Uterus (tissue), 4 donors: ENCODE data around the gene USP17L28. TPM values are rescaled to one million over a fixed set of nuclear protein-coding genes. Genes with fewer than 3 reads are reported as not detected.
"Not testable (repeated sequence)": the region's sequence is repeated elsewhere in the genome, so short reads cannot be mapped to it uniquely, and the experiment has no call there.

Experiments used
- DNase-seq, 2 donors: peaks; one replicate each; pipeline ENCODE4 v3.0.0-alpha.2; 2019 to 2020
- H3K27ac ChIP-seq, 2 donors: fragments of 200-600 bp; sonication (generic); 1 replicate in 1 of 2; 2 replicates in 1 of 2; pipeline ENCODE4 v1.5.1; 2016 to 2018
- H3K27me3 ChIP-seq, 2 donors: fragments of 200-600 bp; sonication (generic); one replicate each; pipeline ENCODE4 v1.5.1; 2018 to 2019; ENCODE audit warnings: control low read depth in 1 of 2
- H3K36me3 ChIP-seq, 2 donors: fragments of 200-600 bp; sonication (generic); one replicate each; pipeline ENCODE4 v1.5.1; 2019; ENCODE audit warnings: control low read depth in 1 of 2
- H3K4me1 ChIP-seq, 2 donors: fragments of 200-600 bp; sonication (generic); one replicate each; pipeline ENCODE4 v1.5.1; 2018 to 2019; ENCODE audit warnings: control low read depth in 1 of 2
- H3K4me3 ChIP-seq, 2 donors: fragments of 200-600 bp; sonication (generic); 1 replicate in 1 of 2; 2 replicates in 1 of 2; pipeline ENCODE4 v1.5.1; 2018 to 2019; ENCODE audit warnings: mild to moderate bottlenecking in 1 of 2
- H3K9me3 ChIP-seq, 2 donors: fragments of 200-600 bp; sonication (generic); one replicate each; pipeline ENCODE4 v1.5.1; 2019; ENCODE audit warnings: control low read depth in 1 of 2
- CTCF ChIP-seq, 4 experiments: fragments of 200-600 bp in 2 of 4; fragments of 450-650 bp in 2 of 4; sonication (generic) in 2 of 4; IDR thresholded peaks; one replicate each; pipeline ENCODE4 v1.5.1; 2016 to 2019; ENCODE audit warnings: antibody characterized with exemption in 4 of 4, mild to moderate bottlenecking in 2 of 4, moderate library complexity in 1 of 4
- POLR2A ChIP-seq, 2 donors: fragments of 450-650 bp; IDR thresholded peaks; one replicate each; pipeline ENCODE4 v1.6.1; 2016; ENCODE audit warnings: antibody characterized with exemption in 2 of 2, mild to moderate bottlenecking in 1 of 2, moderate library complexity in 1 of 2
- intact Hi-C: fragments of 100-400 bp; cut with DNase I; formaldehyde crosslinking; loops from one replicate; pipeline ENCODE4 v1.15.1; 2023; ENCODE audit warnings: low total_unique reads
- total RNA-seq, 4 donors: library from RNA; depleted of rRNA in 3 of 4; stranded (reverse); fragments of >200 nt in 3 of 4; gene quantifications; one replicate each; pipeline versions ENCODE4 v1.1.0 to v1.2.4, GENCODE V29; 2014 to 2023
- donor health status: DM: yes; HTN: yes; CAD: no.

USP17L28 gene
- total RNA-seq, 4 donors from 2014 or later: not detected

DNA sequence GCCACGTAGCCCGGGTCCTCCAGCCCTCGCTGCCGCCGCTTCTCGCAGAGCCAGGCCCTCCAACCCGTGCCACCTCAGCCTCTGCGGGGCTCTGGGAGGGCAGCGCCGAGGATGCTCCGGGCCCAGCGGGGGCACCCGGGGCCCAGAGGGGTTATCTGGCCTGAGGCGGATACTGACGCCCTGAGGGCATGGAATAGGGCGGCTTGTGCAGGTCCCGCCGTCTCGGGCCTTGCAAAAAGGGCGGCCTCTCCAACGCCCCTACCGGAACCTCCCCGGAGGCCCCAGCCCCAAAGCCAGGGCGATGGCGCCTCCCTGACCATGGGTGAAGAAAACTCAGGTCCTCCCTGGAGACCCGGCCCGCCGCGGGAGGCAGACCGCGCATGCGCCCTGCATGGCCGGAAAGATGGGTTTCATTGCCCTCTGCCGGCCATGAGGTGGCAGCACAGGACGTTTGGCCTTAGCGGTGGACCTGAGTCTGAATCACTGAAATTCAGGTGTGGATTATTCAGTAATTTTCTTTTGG, 32.4 kb downstream of the USP17L28 start:
- H3K27me3 ChIP-seq, H3K4me1 ChIP-seq, H3K27ac ChIP-seq, H3K36me3 ChIP-seq, intact Hi-C loops, H3K9me3 ChIP-seq: not testable (repeated sequence)
- TF ChIP-seq CTCF (IDR thresholded peaks at IDR 0.05): peak in 3 of 4 experiments; percentile 28 to 40 (median 36)
- peak overlapping the region in 1 of 2 donors; percentile 23 for H3K4me3 ChIP-seq
- peak; percentile 38 to 53 for DNase-seq

DNA sequence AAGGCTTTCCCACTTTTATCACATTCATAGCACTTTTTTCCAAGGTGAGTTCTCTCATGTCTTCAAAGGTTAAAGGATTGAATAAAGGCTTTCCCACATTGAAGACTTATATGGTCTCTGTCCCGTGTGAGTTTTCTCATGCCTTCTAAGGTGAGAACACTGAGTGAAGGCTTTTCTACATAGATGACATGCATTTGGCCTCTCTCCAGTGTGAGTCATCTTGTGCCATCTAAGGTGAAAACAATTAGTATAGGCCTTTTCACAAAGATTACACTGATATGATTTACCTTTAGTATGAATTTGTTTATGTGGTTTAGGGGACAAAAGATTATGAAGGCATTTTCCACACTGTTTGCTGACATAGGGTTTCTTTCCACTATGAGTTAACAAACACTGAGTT, 35.4 kb downstream of the USP17L28 start:
- Histone ChIP-seq H3K27ac (no peak overlapping the region), H3K27me3 (no peaks in the 10 kb centered on the region), H3K36me3 (no peaks in the 10 kb centered on the region), H3K4me1 (no peaks in the 10 kb centered on the region), H3K9me3 (no peaks in the 10 kb centered on the region), H3K4me3 (no peak overlapping the region)
- no peak for DNase-seq
- TF ChIP-seq CTCF (IDR thresholded peaks at IDR 0.05): no peak
- no peak for TF ChIP-seq POLR2A (IDR thresholded peaks at IDR 0.05)
- intact Hi-C loops: no loop called here

DNA sequence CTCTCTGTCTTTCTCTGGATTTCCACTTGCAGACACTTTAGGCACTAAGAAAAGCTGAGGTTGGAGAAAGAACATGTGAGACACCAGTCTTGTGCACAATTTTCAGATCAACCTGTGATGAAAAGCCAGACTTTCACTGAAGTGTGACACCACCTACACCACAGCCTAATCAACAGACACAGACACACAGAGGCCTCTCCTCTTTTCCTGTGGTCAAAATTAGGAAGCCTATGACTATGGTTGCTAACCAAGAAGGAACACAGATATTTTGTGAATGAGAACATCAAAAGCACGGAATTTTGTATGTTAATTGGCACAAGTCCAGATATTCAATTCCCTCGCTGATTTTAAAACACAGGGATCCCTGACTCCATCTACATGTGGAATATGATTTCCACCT, 40.3 kb downstream of the USP17L28 start:
- H3K36me3 ChIP-seq, DNase-seq, H3K27me3 ChIP-seq, intact Hi-C loops, H3K27ac ChIP-seq, H3K4me3 ChIP-seq, H3K4me1 ChIP-seq, H3K9me3 ChIP-seq: not testable (repeated sequence)

Other genes starting within 250 kb of the USP17L28 start
- not detected for gene FAM90A26, start 178.5 kb upstream of the USP17L28 start, total RNA-seq
- not detected for gene USP17L10, start 138.2 kb upstream of the USP17L28 start, total RNA-seq
- not detected for gene USP17L11, start 133.5 kb upstream of the USP17L28 start, total RNA-seq
- not detected for gene USP17L12, start 128.7 kb upstream of the USP17L28 start, total RNA-seq
- gene USP17L13, start 124.0 kb upstream of the USP17L28 start, total RNA-seq: not detected
- under 1 TPM in 1 of 4 donors, not detected in 3; 0.27 TPM for gene USP17L15, start 114.5 kb upstream of the USP17L28 start, total RNA-seq
- not detected for gene USP17L17, start 105.0 kb upstream of the USP17L28 start, total RNA-seq
- not detected for gene USP17L18, start 100.3 kb upstream of the USP17L28 start, total RNA-seq
- gene USP17L19, start 95.5 kb upstream of the USP17L28 start, total RNA-seq: not detected
- gene USP17L20, start 90.8 kb upstream of the USP17L28 start, total RNA-seq: not detected
- gene USP17L21, start 86.0 kb upstream of the USP17L28 start, total RNA-seq: not detected
- not detected for gene USP17L22, start 81.3 kb upstream of the USP17L28 start, total RNA-seq
- gene USP17L24, start 23.7 kb upstream of the USP17L28 start, total RNA-seq: not detected
- gene USP17L25, start 19.0 kb upstream of the USP17L28 start, total RNA-seq: not detected
- not detected for gene USP17L26, start 14.2 kb upstream of the USP17L28 start, total RNA-seq
- not detected for gene USP17L5, start 9.5 kb upstream of the USP17L28 start, total RNA-seq
- gene USP17L27, start 4.7 kb upstream of the USP17L28 start, total RNA-seq: not detected
- gene USP17L29, start 4.7 kb downstream of the USP17L28 start, total RNA-seq: not detected
- not detected for gene USP17L30, start 14.2 kb downstream of the USP17L28 start, total RNA-seq
- not detected for gene DEFB131A, start 95.5 kb downstream of the USP17L28 start, total RNA-seq